ENCODE results near the gene HOXA13.
A peak's percentile ranks its signal among the peaks of the same experiment; 100 is the strongest.

Gene HOXA13

DNA sequence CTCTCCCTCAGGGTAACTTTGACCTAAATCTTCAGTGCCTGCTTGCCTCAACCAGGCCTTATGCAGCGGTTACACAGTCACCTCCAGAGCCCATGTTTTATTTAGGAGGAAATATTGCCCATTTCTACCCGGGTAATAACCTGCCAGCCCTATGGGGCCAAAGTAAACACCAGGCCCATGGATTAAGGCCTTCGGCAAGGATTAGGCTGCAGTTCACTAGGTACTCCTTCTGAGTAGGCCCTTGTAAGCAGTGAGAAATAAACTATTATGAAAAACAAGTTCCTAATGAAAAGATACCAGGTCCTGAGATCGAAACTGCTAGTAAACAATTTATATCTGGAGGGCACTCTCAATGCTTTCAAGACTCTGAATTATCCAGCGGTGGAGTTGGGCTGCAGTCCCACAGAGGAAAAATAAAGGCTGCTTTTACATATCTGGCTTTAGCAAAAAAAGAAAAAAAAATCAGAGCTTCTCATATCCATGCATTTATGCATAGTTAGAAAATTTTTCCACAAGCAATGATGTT lies 22.0 kb downstream of the HOXA13 start:
- no peak for DNase-seq
- in situ Hi-C loops (cut with HindIII; ENCODE audit: low pct_ligation_motif_present, low pct_unique_long_range_greater_than_20kb, low sequenced_read_pairs), result no loop called here

DNA sequence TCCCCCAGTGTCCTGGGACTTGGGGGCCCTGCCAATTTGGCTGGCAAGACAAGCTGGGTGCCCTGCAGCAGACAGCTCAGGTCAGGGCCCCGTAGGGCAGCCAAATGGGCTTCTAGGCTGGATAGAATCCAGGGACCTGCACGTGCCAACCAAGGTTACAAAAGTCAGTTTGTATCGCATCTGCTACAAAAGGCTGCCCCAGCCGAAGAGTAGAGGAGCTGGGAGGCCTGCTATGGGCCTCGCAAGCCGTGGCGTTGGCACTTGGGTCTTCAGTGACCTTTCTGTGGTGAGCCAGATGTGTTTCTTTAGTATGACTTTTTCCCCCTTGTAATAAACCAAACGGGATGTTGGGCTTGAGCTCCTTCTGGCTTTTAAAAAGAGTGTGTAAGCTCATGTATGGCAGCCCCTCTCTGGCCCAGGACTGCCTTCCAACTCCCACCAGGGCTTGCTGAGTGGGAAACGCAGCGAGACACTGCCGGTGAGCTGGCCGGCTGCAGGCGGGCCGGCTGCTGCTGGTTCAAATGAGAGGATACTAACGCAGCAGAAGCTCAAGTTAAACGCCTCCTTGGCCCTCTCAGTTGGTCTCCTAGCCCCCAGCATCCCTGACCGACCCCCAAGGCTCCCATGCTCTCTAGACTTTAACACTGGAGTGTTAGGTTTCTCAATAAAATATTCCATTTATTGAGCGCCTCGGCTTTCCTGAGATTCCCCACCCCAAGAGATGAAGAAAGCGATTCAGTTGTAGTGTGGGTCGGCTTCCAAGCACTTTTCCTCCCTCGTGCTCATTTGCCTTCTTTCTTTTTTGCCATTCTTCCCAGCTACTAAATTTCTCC lies 22.7 kb downstream of the HOXA13 start:
- in situ Hi-C loops (cut with HindIII; ENCODE audit: low pct_ligation_motif_present, low pct_unique_long_range_greater_than_20kb, low sequenced_read_pairs), result no loop called here
- DNase-seq, result no peak

DNA sequence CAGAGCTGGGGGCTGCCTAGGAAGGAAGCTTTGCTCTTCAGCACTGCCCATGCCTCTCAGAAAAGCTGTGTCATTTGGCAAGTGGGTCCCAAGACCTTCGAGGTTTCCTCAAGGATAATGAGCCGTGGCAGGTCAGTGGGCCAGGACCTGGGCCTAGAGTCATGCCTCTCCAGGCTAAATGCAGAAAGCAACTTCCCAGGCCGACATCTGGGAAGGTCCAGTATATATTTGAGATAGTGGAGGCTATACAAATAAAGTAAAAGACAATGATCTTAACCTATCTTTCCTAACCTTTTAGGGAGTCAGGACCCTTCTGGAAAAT lies 23.4 kb downstream of the HOXA13 start:
- DNase-seq, result no peak
- in situ Hi-C loops (cut with HindIII; ENCODE audit: low pct_ligation_motif_present, low pct_unique_long_range_greater_than_20kb, low sequenced_read_pairs), result no loop called here

DNA sequence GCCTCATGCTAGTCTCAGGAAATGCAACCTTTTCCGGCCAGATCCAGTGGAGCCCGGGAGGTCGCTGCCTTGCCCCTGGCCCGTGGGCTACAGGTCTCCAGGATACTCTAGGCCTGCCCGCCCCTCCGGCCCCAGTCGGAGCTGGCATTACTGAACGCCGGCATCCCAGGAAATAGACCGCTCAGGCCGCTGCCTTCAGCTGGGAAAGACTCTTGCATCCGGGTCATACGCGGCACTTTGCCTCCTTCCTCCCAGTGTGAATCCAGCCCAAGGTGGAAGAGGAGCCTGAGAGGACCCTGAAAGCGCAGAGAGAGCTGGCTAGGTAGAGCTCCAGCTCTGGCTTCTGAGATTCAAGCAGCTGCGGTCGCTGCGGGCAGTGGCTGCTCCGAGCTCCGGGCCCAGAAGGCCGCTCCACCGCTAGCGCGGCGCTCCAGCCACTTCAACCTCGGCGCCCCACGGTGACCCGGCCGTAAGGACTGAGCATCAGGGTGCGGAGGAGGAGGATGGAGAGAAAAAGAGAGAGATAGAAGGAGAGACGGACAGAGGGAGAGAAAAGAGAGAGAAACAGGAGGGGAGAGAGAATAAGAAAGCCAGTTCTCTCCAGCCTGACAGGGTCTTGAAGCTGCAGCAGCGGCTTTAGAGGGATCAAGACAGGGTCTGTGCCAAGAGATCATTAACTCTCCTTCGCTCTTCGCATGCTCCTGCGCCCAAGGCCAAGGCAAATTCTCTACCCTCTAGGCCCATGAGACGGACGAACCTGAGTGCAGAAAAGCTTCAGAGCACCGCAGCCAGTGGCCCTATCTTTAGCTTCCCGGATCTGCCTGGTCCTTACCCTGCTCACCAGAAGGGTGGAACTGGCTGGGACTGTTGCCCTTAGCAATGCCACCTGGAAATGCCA lies 24.0 kb downstream of the HOXA13 start:
- in situ Hi-C loops (cut with HindIII; ENCODE audit: low pct_ligation_motif_present, low pct_unique_long_range_greater_than_20kb, low sequenced_read_pairs), result no loop called here
- DNase-seq, result no peak

DNA sequence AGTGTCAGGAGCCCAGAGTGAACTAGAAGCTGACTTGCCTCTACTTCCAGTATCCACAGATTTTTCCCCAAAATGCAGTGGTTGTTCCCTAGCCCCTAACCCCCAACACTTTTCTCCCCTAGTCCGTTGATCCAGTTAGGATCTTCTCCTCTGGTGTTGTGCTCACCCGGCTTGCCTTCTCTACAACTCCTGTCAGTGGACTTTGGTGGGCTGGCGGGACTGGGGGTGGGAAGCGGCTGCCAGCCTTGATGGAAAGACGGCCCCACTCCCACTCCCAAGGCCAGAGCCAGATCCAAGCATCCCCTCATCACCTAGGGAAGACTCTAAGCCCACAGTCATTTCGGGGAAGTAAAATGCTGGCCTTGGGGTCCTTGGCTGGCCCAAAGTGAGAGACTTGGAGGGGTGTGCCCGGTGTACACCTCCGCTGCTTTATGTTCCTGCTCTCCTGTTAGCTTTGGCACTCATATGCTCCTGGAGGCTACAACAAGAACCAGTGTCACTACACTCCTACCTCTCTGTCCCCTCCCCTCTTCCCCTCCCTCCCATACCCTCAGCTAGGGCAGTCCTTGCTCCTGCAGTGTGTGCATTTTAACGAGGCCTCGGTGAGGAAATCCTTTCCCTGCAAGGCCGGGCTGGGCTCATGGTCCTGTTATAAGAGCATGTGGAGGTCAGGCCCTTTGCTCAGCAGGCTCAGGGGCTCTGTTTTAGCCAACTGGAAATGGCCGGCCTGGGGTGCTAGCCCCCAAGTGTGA lies 24.8 kb downstream of the HOXA13 start:
- in situ Hi-C loops (cut with HindIII; ENCODE audit: low pct_ligation_motif_present, low pct_unique_long_range_greater_than_20kb, low sequenced_read_pairs), result no loop called here
- no peak for DNase-seq

DNA sequence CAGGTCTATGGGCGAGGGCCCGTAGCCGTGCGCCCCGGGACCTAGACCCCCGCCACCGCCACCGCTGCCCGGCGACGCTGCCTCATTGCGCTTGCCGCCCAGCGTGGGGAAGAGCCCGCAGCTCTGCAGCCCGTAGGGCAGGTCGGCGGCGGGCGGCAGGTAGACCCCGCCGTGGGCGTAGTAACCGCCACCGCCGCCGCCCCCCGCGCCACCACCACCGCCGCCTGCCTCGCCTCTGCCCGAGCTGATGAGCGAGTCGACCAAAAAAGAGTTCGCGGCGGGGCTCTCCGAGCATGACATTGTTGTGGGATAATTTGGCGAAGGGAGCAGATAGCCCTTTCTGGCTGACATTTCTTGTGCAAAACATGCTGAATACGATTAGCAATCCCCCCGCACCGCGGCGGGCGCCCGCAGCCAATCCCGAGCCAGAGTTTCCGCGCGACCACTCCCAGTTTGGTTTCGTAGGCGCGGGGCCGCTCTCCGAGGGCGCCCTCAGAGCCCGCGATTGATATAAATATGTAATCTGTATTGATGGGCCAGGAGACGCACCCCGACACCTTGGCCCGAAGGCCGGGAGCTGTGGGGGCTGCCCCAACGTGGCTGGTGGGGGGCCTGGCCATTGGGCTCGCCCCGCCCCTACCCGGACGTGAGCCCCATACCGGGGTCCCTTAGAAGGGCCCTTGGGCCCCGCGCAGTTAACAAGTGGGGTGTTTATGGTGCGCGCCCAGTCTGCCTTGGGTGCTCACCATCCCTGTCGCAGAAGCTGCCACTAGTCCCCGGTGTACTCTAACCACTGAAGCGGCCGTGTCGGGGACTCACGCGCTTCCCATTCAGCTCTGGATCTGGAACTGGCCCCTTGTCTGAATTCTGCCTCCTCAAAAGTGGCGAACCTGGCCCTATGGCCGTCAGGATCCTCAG lies 25.7 kb downstream of the HOXA13 start, which contains the start of gene HOXA10:
TSS of gene HOXA10 (minus strand) at position 365 of the 918 bp plus-strand sequence. CDS start at position 351, 14 bp downstream.
- DNase-seq, result peak; percentile 63
- in situ Hi-C loops (cut with HindIII; ENCODE audit: low pct_ligation_motif_present, low pct_unique_long_range_greater_than_20kb, low sequenced_read_pairs), result no loop called here

DNA sequence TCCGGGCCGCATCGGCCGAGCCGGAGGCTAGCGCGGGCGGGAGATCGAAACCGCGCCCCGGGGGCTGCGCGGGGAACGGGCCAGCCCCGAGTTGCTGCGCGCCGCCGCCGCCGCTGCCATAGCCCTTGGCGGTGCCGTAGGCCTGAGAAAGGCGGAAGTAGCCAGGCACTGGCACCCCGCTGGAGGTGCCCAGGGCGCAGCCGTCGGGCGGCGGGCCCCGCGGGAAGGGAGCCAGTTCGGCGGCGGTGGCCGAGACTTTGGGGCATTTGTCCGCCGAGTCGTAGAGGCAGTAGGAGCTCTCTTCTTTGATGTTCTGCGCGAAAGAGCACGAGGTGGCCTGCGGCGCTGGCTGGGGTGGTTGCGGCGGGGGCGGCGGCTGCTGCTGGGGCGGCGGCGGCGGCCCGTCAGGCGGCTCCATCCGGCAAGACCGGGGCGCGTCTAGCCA lies 26.4 kb downstream of the HOXA13 start:
- in situ Hi-C loops (cut with HindIII; ENCODE audit: low pct_ligation_motif_present, low pct_unique_long_range_greater_than_20kb, low sequenced_read_pairs), result no loop called here

DNA sequence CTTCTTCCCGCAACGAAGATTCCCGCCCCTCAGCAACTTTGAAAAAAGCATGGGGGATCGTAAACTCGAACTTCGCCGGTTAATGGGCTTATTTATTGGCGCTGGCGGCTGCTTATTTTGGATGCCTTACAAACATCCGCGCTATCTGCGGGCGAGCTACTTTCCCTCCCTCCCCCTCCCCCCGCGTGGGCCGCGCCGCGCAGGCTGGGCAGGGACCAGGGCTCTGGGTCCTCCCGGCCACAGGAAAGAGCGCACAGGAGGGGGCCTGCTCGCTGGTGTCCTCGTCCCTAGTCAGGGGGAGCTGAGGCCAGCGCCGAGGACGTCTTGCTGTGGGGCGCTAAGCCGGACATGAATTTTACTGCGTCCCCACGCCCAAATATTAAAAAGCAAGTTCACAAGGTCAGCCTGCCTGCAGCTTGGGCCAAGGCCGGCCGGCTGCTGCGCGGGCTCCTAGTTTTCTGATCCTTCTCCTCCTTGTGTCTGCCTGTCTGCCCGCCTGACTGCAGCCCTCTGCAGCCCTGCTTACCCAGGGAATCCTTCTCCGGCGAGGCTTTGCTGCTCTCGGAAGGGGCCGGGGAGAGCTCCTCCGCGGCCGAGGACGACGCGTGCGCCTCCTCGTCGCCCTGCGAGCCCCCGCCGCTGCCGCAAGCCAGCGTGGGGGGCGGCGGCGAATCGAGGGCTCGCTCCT lies 26.9 kb downstream of the HOXA13 start:
- in situ Hi-C loops (cut with HindIII; ENCODE audit: low pct_ligation_motif_present, low pct_unique_long_range_greater_than_20kb, low sequenced_read_pairs), result no loop called here
- peak; percentile 73 for DNase-seq

More for the DNA sequence above, 26.4 kb downstream of the HOXA13 start:
- peak; percentile 75 for DNase-seq

DNA sequence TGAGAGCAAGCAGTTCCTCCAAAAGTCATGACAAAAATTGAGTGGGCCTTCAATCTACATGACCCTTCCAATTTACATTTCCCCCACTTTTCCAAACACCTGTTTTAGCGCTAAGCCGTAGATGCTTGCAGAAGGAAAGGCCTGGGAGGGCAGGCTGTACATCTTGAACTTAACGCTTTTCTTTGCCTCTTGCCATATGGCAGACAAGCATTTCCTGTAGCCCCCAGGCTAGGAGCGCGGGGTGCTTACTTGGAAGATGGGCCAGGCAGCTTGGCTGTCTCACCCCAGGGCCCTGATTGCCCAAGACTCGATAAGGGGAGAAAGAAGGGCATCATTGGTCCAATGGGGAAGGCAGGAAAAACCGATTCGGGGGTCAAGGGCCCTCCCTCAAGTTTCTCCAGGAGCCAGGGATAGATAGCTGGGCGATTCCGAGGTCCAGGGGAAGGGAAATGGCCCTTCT lies 27.5 kb downstream of the HOXA13 start:
- peak; percentile 51 for DNase-seq
- in situ Hi-C loops (cut with HindIII; ENCODE audit: low pct_ligation_motif_present, low pct_unique_long_range_greater_than_20kb, low sequenced_read_pairs), result no loop called here

DNA sequence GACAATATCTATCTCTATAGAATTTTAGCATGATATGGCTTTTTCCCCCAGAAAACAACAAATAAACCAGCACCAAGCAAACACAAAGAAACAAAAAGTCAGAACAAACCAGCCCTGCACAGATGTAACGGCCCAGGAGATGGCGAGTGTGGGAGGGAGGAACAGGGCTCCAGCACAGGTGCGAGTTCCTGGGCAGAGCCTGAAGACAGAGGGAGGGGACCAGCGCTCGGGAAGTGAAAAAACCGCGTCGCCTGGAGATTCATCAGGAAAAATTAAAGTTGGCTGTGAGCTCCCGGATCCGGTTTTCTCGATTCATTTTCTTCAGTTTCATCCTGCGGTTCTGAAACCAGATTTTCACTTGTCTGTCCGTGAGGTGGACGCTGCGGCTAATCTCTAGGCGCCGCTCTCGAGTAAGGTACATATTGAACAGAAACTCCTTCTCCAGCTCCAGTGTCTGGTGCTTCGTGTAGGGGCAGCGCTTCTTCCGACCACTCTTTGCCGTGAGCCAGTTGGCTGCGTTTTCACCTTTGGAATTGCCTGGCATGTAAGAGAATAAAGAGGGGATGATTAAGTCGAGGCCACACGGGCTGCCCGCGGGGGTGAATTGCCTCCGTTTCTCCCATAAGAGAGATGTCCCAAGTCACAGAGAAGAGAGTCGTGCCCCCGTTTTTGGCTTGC lies 28.1 kb downstream of the HOXA13 start:
- in situ Hi-C loops (cut with HindIII; ENCODE audit: low pct_ligation_motif_present, low pct_unique_long_range_greater_than_20kb, low sequenced_read_pairs), result no loop called here

DNA sequence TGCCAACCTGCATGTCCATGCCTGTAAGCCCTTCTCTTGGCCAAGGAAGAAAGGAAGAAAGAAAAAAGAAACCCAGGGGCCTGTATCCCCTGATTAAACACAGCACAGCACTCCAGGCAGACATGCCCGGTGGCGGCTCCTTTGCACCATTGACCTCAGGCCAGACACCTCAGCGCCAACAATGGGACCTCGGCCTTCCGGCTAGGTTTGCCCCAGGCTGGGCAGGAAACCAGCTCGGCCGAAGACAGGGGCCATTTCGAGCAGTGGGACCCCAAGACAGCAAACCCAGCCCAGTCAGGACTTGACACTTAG lies 28.6 kb downstream of the HOXA13 start:
- in situ Hi-C loops (cut with HindIII; ENCODE audit: low pct_ligation_motif_present, low pct_unique_long_range_greater_than_20kb, low sequenced_read_pairs), result no loop called here
- DNase-seq, result peak; percentile 65

More for the DNA sequence above, 28.1 kb downstream of the HOXA13 start:
- peak; percentile 67 for DNase-seq

DNA sequence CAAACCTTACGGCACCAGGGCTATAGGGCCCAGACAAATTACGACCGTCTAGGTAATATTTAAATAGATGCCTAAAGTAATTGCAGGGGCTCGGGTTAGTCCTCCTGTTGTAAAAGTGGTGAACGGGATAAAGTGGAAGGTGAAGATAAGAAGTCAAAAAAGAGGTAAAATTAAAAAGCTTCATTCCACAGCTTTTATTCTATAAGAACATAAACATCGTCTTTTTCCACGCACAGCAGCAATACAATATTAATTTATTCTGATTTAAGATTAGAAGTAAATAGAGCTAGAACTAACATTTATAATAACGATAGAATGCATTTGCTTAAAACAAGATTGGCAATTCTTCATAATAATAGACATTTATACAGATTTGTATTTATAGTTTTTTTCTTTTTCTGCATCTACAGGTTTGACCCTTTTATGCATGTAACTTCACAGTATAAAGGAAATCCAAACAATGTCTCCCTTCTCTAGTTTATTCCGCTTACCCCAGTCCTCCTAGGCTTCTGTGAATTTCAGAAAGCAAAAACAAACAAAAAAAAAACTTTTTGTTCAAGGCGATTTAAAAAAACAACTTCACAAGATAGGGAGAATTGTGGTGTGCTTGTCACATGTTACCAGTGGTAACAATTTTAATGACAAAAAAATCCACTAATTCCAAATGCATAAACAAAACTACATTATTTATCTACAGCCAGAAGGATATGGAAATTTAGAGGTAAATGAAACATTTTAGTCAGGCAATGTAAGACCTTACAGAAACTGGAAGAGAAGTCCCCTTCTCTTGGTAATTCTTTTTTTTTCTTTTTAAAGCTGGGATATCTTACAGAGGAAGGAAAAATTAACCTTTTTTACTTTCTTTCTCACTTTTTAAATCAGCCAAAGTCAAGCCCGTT lies 29.2 kb downstream of the HOXA13 start:
- in situ Hi-C loops (cut with HindIII; ENCODE audit: low pct_ligation_motif_present, low pct_unique_long_range_greater_than_20kb, low sequenced_read_pairs), result no loop called here
- DNase-seq, result peak; percentile 25

DNA sequence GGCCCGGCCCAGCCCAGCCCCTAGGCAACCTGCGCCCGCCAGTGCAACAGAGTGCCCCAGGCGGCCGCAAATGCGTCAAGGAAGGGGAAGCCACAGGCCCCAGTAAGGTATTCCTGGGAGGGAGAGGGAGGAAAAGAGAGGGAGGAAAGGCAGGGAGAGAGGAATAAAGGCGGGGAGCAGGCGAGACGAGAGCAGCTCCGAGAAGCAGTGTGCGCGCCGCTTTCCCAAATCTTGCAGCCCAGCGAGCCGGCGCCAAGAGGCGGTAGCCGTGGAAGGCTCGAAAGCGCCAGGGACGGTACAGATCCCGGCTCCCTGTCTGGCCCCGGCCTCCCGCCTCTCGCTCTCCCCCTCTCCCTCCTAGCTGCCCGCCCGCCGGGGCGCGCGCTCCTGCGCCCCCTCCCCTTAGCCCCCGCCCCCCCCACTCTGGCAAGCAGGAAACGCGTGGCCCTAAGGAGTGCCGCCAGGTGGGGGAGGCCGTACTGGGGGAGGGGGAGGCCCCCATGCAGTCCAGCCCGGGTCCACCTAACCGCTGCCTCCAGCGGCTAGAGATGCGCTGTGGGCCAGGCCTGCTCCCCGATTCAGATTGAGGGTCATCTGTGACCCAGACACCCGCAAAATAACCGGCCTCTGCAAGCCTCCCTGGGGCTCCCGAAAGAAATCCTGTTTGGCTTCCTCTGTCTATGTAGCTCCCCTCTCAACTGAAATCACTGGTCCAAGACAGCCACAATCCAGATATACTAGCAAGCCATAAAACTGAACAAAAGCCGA lies 30.0 kb downstream of the HOXA13 start:
- in situ Hi-C loops (cut with HindIII; ENCODE audit: low pct_ligation_motif_present, low pct_unique_long_range_greater_than_20kb, low sequenced_read_pairs), result loop anchor here (10.0 kb wide), 1 partner anchor 785 kb away; no protein-coding TSS in a partner anchor
- peak; percentile 73 for DNase-seq

DNA sequence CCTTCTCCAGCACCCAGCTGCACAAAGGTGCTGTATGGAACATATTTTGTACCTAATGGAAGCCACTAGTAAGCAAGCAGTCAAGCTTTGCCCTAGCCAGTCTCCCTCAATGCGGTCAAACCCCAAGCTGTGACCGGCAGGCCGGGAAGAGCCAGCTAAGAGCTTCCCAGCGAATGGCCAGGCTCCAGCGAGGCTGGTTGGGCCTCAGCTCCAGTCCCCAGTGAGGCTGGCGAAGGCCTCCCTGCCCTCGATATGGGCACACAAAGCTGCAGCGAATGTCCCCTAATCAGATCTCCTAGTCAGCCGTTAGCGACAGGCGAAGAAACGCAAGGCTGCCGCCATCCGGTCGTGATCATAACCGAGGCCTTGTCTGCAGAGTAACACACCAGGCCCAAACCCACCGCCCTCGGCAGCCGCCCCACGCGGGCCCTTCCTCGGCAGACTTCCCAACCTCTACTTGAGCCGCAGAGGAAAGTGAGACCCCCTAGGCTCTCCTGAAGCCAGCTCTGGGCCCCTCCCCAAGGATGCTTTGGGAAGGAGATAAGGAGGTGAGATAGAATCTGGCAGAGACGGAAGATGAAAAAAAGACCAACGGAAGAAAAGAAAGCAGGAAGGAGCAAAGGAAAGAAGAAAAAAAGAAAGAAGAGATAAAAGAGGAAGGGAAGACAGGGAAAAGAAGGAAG lies 31.5 kb downstream of the HOXA13 start:
- in situ Hi-C loops (cut with HindIII; ENCODE audit: low pct_ligation_motif_present, low pct_unique_long_range_greater_than_20kb, low sequenced_read_pairs), result loop anchor here (10.0 kb wide), 1 partner anchor 784 kb away; no protein-coding TSS in a partner anchor

More for the DNA sequence above, 31.5 kb downstream of the HOXA13 start:
- peak; percentile 82 for DNase-seq

Measured in ACHN (cell line).